Gastrocnemius medialis (tissue), 4 donors: ENCODE results near the gene PIGZ.
A peak's percentile ranks its signal among the peaks of the same experiment; 100 is the strongest.

ENCODE experiments used
- POLR2A ChIP-seq, 2 donors: fragments of 450-650 bp; IDR thresholded peaks; one replicate each; pipeline ENCODE4 v1.6.1; 2017; ENCODE audit warnings: antibody characterized with exemption in 2 of 2, mild to moderate bottlenecking in 2 of 2, moderate library complexity in 2 of 2
- TF ChIP-seq, protein P1 (sequence below), 5 experiments: fragments of 450-650 bp in 3 of 5; fragments of 200-600 bp in 2 of 5; sonication (generic) in 2 of 5; IDR thresholded peaks in 4 of 5; conservative IDR thresholded peaks in 1 of 5; 1 replicate in 4 of 5; 2 replicates in 1 of 5; pipeline ENCODE4 v1.5.1; 2016 to 2019; ENCODE audit warnings: antibody characterized with exemption in 5 of 5, mild to moderate bottlenecking in 3 of 5, moderate library complexity in 3 of 5

DNA sequence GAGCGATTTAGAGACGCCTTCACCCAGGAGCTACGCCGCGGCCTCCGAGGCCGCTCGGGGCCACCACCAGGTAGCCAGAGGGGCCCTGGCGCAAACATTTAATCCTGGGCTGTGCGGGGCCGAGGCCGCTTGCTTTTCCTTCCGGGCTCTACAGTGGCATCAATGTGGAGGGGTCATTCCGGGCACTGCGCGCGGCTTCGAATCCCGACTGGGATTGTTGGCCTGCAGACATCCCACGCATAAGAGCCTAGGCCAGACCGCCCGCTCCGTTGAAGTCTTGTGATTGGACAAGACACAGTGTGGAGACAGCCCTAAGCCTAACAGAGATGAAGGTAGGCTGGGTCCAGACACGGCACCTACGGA, 25.7 kb downstream of the PIGZ start:
- TF ChIP-seq, protein P1, sequence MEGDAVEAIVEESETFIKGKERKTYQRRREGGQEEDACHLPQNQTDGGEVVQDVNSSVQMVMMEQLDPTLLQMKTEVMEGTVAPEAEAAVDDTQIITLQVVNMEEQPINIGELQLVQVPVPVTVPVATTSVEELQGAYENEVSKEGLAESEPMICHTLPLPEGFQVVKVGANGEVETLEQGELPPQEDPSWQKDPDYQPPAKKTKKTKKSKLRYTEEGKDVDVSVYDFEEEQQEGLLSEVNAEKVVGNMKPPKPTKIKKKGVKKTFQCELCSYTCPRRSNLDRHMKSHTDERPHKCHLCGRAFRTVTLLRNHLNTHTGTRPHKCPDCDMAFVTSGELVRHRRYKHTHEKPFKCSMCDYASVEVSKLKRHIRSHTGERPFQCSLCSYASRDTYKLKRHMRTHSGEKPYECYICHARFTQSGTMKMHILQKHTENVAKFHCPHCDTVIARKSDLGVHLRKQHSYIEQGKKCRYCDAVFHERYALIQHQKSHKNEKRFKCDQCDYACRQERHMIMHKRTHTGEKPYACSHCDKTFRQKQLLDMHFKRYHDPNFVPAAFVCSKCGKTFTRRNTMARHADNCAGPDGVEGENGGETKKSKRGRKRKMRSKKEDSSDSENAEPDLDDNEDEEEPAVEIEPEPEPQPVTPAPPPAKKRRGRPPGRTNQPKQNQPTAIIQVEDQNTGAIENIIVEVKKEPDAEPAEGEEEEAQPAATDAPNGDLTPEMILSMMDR (IDR thresholded peaks at IDR 0.05 in 4 of 5, conservative IDR thresholded peaks at IDR 0.05 in 1 of 5), result no peak
- peak in 1 of 2 donors; percentile 5 for TF ChIP-seq POLR2A (IDR thresholded peaks at IDR 0.05)
